Vagina (tissue), 2 donors: Measurements from ENCODE around the gene NEK6. TPM values are rescaled to one million over a fixed set of nuclear protein-coding genes. Genes with fewer than 3 reads are reported as not detected.
A peak's percentile ranks its signal among the peaks of the same experiment; 100 is the strongest.

Experiments used
- DNase-seq, 2 donors: peaks; one replicate each; pipeline ENCODE4 v3.0.0-alpha.2; 2017; ENCODE audit errors: extremely low spot score in 2 of 2
- H3K27ac ChIP-seq: fragments of 200-600 bp; sonication (generic); one replicate; pipeline ENCODE4 v1.5.1; 2019
- H3K27me3 ChIP-seq: fragments of 200-600 bp; sonication (generic); one replicate; pipeline ENCODE4 v1.5.1; 2019
- H3K36me3 ChIP-seq, 2 donors: fragments of 200-600 bp; sonication (generic); one replicate each; pipeline ENCODE4 v1.5.1; 2017 to 2019
- H3K4me1 ChIP-seq: fragments of 200-600 bp; sonication (generic); one replicate; pipeline ENCODE4 v1.5.1; 2019
- H3K4me3 ChIP-seq, 2 donors: fragments of 200-600 bp; sonication (generic); 1 replicate in 1 of 2; 2 replicates in 1 of 2; pipeline ENCODE4 v1.5.1; 2016 to 2019
- H3K9me3 ChIP-seq: fragments of 200-600 bp; sonication (generic); one replicate; pipeline ENCODE4 v1.5.1; 2019
- POLR2A ChIP-seq, 2 donors: fragments of 450-650 bp; IDR thresholded peaks; one replicate each; pipeline ENCODE4 v1.6.1; 2017; ENCODE audit warnings: antibody characterized with exemption in 2 of 2, mild to moderate bottlenecking in 2 of 2, moderate library complexity in 2 of 2
- POLR2AphosphoS5 ChIP-seq, 2 donors: sonication (generic); formaldehyde crosslinking; IDR thresholded peaks; one replicate each; pipeline ENCODE4 v1.9.0; 2017; ENCODE audit warnings: antibody characterized with exemption in 2 of 2, mild to moderate bottlenecking in 2 of 2, low read depth in 1 of 2; ENCODE audit not compliant: insufficient read depth in 1 of 2
- intact Hi-C: fragments of 100-400 bp; cut with DNase I; formaldehyde crosslinking; loops from one replicate; pipeline ENCODE4 v1.15.1; 2023
- total RNA-seq: library from RNA; depleted of rRNA; stranded (reverse); fragments of >200 nt; gene quantifications from one replicate; pipeline ENCODE4 v1.2.3, GENCODE V29; 2016
- TF ChIP-seq, protein P1 (sequence below), 3 experiments: fragments of 450-650 bp in 2 of 3; fragments of 200-600 bp in 1 of 3; sonication (generic) in 1 of 3; IDR thresholded peaks; one replicate each; pipeline ENCODE4 v1.5.1; 2017 to 2019; ENCODE audit warnings: antibody characterized with exemption in 3 of 3, mild to moderate bottlenecking in 2 of 3, moderate library complexity in 2 of 3

Gene NEK6
- total RNA-seq, 1 donor from 2014 or later, result 44.4 TPM

DNA sequence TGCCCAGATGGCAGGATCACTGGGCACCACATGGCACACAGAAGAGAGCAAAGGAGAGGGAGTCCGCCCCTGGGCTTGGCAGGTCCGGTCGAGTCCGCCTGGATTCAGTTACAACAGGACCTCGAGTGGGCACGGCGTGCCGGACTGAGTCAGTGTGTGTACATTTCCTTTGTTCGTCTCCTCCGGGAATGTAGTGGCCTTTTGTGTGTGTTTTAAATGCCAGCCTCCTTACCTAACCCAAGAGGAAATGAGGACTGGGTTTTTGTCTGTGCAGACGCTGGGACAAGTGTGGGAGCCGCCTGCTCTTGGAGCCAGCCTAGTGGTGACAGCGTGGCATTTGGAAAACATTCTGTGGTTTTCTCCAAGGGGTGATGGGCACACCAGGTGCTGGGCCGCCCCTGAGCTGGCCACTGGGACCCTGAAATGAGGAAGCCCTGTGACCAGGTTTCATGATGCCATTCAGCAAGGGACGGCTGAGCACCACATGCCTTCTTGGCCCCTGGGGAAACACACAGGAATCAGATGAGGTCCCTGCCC is 9.6 kb downstream of the NEK6 start:
- Histone ChIP-seq H3K36me3 (no peaks in the 10 kb centered on the region), H3K4me3 (no peak overlapping the region), H3K4me1 (peaks cover 83% of the 10 kb centered on the region), H3K27me3 (no peaks in the 10 kb centered on the region), H3K27ac (peak overlapping the region; percentile 10), H3K9me3 (no peaks in the 10 kb centered on the region)
- intact Hi-C loops, result no loop called here
- TF ChIP-seq, protein P1, sequence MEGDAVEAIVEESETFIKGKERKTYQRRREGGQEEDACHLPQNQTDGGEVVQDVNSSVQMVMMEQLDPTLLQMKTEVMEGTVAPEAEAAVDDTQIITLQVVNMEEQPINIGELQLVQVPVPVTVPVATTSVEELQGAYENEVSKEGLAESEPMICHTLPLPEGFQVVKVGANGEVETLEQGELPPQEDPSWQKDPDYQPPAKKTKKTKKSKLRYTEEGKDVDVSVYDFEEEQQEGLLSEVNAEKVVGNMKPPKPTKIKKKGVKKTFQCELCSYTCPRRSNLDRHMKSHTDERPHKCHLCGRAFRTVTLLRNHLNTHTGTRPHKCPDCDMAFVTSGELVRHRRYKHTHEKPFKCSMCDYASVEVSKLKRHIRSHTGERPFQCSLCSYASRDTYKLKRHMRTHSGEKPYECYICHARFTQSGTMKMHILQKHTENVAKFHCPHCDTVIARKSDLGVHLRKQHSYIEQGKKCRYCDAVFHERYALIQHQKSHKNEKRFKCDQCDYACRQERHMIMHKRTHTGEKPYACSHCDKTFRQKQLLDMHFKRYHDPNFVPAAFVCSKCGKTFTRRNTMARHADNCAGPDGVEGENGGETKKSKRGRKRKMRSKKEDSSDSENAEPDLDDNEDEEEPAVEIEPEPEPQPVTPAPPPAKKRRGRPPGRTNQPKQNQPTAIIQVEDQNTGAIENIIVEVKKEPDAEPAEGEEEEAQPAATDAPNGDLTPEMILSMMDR (IDR thresholded peaks at IDR 0.05), result no peak
- TF ChIP-seq POLR2AphosphoS5 (IDR thresholded peaks at IDR 0.05; ENCODE audit: insufficient read depth in 1 of 2, low read depth in 1 of 2) (peak; percentile 50 to 51), POLR2A (IDR thresholded peaks at IDR 0.05) (no peak)
- DNase-seq, result no peak

DNA sequence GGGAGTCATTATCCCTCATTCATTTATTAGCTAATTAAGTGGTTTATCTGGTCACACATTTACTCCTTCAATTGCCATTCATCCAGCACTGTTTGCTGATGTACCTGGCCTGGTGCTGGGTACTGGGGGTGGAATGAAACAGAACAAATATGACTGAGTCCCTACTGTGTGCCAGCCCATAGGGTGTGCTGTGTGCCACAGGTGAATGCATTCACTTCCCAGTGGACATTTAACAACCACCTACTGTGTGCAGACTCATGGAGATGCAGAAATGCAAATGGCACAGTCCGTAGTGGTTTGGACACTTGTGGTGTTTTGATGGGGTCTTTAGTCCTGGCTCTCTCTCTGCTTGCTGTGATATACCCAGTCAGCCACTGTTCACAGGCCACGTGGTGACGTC is 10.5 kb downstream of the NEK6 start:
- no peak overlapping the region for H3K27ac ChIP-seq
- intact Hi-C loops, result no loop called here

DNA sequence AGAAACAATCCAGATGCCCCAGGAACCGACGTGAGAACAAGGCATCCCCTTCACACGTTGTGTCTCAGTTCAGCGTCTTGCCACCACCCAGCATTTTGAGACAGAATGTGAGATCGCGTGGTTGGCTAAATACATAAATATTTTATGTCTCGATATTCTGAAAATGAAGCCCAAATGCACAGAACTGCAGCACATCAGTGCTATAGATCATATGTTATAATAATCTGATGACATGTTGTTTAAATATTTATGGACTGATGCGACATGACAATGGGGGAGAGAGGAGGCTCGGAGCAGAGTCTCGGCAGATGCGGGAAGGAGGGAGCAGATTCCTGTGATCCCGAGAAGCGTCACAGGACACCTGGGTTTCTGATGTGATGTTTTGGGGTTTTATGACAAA is 10.9 kb downstream of the NEK6 start:
- H3K27me3 ChIP-seq, result no peaks in the 10 kb centered on the region
- no peak overlapping the region for H3K27ac ChIP-seq

More for the DNA sequence above, 10.5 kb downstream of the NEK6 start:
- H3K36me3 ChIP-seq, result no peaks in the 10 kb centered on the region
- TF ChIP-seq POLR2AphosphoS5 (IDR thresholded peaks at IDR 0.05; ENCODE audit: insufficient read depth in 1 of 2, low read depth in 1 of 2), result no peak
- TF ChIP-seq POLR2A (IDR thresholded peaks at IDR 0.05), result no peak
- TF ChIP-seq, protein P1 (IDR thresholded peaks at IDR 0.05), result no peak
- H3K27me3 ChIP-seq, result no peaks in the 10 kb centered on the region
- no peak overlapping the region for H3K4me3 ChIP-seq
- DNase-seq, result no peak
- no peaks in the 10 kb centered on the region for H3K9me3 ChIP-seq
- H3K4me1 ChIP-seq, result peaks cover 83% of the 10 kb centered on the region

DNA sequence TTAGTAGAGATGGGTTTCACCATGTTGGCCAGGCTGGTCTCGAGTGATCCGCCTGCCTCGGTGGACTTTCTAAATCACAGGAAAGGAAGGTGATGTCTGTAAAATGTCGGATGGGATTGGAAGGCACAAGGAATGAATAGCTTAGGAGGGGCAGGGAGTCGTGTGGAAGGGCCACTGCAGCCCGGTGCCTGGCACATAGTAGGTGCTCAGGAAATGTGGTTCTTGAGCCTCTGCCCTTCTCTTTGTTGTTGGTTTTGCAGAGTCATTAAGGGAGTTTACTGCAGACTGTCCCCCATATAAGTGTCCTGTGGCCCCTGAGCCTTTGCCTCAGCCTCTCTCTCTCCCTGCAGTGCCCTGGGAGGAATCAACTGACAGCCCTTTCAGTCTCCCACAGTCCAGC is 11.8 kb downstream of the NEK6 start:
- intact Hi-C loops, result no loop called here
- H3K4me3 ChIP-seq, result no peak overlapping the region
- DNase-seq, result no peak
- no peaks in the 10 kb centered on the region for H3K36me3 ChIP-seq
- H3K27ac ChIP-seq, result no peak overlapping the region
- H3K27me3 ChIP-seq, result no peaks in the 10 kb centered on the region
- TF ChIP-seq POLR2A (IDR thresholded peaks at IDR 0.05) (no peak), POLR2AphosphoS5 (IDR thresholded peaks at IDR 0.05; ENCODE audit: insufficient read depth in 1 of 2, low read depth in 1 of 2) (no peak)
- TF ChIP-seq, protein P1 (IDR thresholded peaks at IDR 0.05), result no peak
- no peaks in the 10 kb centered on the region for H3K9me3 ChIP-seq
- peaks cover 84% of the 10 kb centered on the region for H3K4me1 ChIP-seq

More for the DNA sequence above, 10.9 kb downstream of the NEK6 start:
- Histone ChIP-seq H3K4me1 (peaks cover 82% of the 10 kb centered on the region), H3K9me3 (no peaks in the 10 kb centered on the region), H3K36me3 (no peaks in the 10 kb centered on the region), H3K4me3 (no peak overlapping the region)
- intact Hi-C loops, result no loop called here
- no peak for DNase-seq
- TF ChIP-seq POLR2A (IDR thresholded peaks at IDR 0.05) (no peak), POLR2AphosphoS5 (IDR thresholded peaks at IDR 0.05; ENCODE audit: insufficient read depth in 1 of 2, low read depth in 1 of 2) (no peak)
- TF ChIP-seq, protein P1 (IDR thresholded peaks at IDR 0.05), result no peak

DNA sequence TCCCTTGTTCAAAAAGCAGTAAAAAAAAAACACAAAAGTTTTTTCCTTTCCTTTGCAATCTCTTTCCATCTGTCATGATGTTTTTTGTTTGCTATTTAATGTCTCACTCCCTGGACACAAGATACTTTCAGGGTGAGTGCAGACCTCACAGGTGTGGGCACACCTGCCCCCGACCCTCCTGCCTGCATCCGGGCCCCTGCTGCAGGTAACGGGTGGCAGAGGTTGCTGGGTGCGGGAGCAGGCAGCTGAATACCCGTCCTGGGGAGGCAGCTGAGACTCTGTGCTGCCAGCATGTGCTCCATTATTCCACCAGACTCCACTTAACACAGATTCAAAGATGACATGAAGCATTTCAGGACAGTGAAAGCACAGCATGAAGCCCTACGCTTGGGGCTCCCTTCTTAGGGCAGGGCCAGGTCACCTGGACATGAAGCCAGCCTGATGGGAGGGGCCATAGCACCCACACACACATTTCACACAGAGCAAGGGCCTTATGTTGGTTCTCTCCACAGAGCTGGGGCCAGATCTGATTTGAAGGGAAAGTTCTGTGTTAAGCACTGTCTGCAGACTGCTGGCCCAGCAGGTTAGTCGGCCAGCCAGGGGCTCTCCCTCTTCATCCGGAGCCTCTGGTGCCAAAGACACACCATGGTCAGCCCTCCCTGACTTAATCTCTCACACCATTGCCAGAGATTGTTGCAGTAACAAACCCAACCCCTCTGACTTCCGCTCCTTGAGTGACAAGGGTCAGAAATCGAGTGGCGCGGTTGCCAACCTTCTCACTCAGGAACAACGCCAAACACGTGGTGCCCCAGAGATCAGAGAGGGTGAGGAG is 13.0 kb downstream of the NEK6 start:
- H3K36me3 ChIP-seq, result no peaks in the 10 kb centered on the region
- no peaks in the 10 kb centered on the region for H3K9me3 ChIP-seq
- no peaks in the 10 kb centered on the region for H3K27me3 ChIP-seq
- H3K27ac ChIP-seq, result peak overlapping the region; percentile 65
- TF ChIP-seq, protein P1 (IDR thresholded peaks at IDR 0.05), result no peak
- TF ChIP-seq POLR2A (IDR thresholded peaks at IDR 0.05) (no peak), POLR2AphosphoS5 (IDR thresholded peaks at IDR 0.05; ENCODE audit: insufficient read depth in 1 of 2, low read depth in 1 of 2) (no peak)
- DNase-seq, result no peak
- H3K4me3 ChIP-seq, result no peak overlapping the region
- intact Hi-C loops, result no loop called here
- peaks cover 88% of the 10 kb centered on the region for H3K4me1 ChIP-seq
